Prostate gland (tissue), 2 donors: ENCODE measurements around the gene CCSER2.

Experiments
- POLR2A ChIP-seq: fragments of 450-650 bp; IDR thresholded peaks from one replicate; pipeline ENCODE4 v1.6.1; 2016; ENCODE audit warnings: antibody characterized with exemption, mild to moderate bottlenecking
- POLR2AphosphoS5 ChIP-seq: sonication (generic); formaldehyde crosslinking; IDR thresholded peaks from one replicate; pipeline ENCODE4 v1.6.1; 2017; ENCODE audit warnings: antibody characterized with exemption
- TF ChIP-seq, protein P1 (sequence below), 4 experiments: fragments of 200-600 bp in 2 of 4; fragments of 450-650 bp in 2 of 4; sonication (generic) in 2 of 4; IDR thresholded peaks; 1 replicate in 3 of 4; 2 replicates in 1 of 4; pipeline ENCODE4 v1.5.1; 2016 to 2019; ENCODE audit warnings: antibody characterized with exemption in 4 of 4, mild to moderate bottlenecking in 2 of 4, moderate library complexity in 2 of 4

GRCh38 chr10:84478679-84479078 lies 150.3 kb downstream of the CCSER2 start:
- TF ChIP-seq, protein P1, sequence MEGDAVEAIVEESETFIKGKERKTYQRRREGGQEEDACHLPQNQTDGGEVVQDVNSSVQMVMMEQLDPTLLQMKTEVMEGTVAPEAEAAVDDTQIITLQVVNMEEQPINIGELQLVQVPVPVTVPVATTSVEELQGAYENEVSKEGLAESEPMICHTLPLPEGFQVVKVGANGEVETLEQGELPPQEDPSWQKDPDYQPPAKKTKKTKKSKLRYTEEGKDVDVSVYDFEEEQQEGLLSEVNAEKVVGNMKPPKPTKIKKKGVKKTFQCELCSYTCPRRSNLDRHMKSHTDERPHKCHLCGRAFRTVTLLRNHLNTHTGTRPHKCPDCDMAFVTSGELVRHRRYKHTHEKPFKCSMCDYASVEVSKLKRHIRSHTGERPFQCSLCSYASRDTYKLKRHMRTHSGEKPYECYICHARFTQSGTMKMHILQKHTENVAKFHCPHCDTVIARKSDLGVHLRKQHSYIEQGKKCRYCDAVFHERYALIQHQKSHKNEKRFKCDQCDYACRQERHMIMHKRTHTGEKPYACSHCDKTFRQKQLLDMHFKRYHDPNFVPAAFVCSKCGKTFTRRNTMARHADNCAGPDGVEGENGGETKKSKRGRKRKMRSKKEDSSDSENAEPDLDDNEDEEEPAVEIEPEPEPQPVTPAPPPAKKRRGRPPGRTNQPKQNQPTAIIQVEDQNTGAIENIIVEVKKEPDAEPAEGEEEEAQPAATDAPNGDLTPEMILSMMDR (IDR thresholded peaks at IDR 0.05) = no peak
- no peak for TF ChIP-seq POLR2AphosphoS5
- no peak for TF ChIP-seq POLR2A
